ENCODE results near the gene TGFBRAP1.

- TF ChIP-seq POLR2A (IDR thresholded peaks at IDR 0.05) = no peak
- TF ChIP-seq POLR2AphosphoS5 (IDR thresholded peaks at IDR 0.05) = no peak
These were observed 92.3 kb downstream of the TGFBRAP1 start for GRCh38 chr2:105237045-105237765.

Data from gastroesophageal sphincter (tissue), 2 donors.